ENCODE data around the gene TSPAN7. TPM values are rescaled to one million over a fixed set of nuclear protein-coding genes. Genes with fewer than 3 reads are reported as not detected.

TSPAN7 gene
- total RNA-seq, 2 donors from 2014 or later: 8.6 to 18.8 TPM

DNA sequence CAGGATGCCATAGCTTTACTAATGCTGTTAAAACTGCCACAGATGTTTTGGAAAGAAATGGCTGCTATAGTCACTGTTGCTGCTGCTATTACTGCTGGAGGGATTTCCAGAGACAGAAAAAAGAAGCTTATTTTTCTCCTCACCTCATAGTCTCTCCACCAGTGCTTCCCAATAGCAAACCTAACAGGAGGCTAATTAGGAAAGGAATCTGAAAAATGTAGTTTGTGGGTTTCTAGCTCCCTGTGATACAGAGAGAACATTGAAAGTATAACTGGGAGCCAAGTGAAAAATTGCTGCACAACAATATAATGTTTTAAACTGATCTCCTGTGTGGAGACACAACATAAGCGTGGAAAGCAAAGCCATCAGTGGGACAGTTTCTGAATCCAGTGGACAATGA is 8.6 kb upstream of the TSPAN7 start:
- WGBS, 2 donors: 85 to 100% methylated on average over 1 of the region's 1 CpG
- intact Hi-C loops (cut with DNase I): no loop called here

DNA sequence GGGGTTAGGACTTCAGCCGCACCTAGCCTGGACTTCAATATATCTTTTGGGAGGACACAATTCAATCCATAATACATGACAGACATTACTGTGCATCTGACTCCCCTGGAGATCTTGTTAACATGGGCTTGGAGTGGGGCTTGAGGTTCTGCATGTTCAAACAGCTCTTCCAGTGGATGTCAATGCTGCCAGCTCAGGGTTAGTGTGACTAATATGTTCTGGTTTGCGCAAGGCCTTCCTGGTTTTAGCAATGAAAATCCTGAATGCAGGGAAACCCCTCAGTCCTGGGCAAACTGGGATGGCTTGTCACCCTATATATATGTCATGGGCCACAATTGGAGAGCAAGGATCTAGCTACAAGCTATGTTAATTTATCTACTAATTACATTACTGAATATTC is 2.7 kb upstream of the TSPAN7 start:
- Histone ChIP-seq H3K36me3 (replicated peaks in 1 of 2; ENCODE audit: insufficient read depth in 1 of 2, low read depth in 2 of 2) (no peaks in the 10 kb centered on the region), H3K4me3 (no peak overlapping the region), H3K9me3 (no peaks in the 10 kb centered on the region), H3K27ac (no peak overlapping the region), H3K4me1 (peaks cover 5% of the 10 kb centered on the region), H3K27me3 (no peaks in the 10 kb centered on the region)
- no peak for DNase-seq
- WGBS, 2 donors: 100% methylated on average over 2 of the region's 2 CpGs
- no peak for ATAC-seq
- no peak for TF ChIP-seq POLR2A (IDR thresholded peaks at IDR 0.05)
- TF ChIP-seq, protein P1, sequence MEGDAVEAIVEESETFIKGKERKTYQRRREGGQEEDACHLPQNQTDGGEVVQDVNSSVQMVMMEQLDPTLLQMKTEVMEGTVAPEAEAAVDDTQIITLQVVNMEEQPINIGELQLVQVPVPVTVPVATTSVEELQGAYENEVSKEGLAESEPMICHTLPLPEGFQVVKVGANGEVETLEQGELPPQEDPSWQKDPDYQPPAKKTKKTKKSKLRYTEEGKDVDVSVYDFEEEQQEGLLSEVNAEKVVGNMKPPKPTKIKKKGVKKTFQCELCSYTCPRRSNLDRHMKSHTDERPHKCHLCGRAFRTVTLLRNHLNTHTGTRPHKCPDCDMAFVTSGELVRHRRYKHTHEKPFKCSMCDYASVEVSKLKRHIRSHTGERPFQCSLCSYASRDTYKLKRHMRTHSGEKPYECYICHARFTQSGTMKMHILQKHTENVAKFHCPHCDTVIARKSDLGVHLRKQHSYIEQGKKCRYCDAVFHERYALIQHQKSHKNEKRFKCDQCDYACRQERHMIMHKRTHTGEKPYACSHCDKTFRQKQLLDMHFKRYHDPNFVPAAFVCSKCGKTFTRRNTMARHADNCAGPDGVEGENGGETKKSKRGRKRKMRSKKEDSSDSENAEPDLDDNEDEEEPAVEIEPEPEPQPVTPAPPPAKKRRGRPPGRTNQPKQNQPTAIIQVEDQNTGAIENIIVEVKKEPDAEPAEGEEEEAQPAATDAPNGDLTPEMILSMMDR (IDR thresholded peaks at IDR 0.05): no peak
- intact Hi-C loops (cut with DNase I): no loop called here

More for the DNA sequence above, 8.6 kb upstream of the TSPAN7 start:
- DNase-seq (no peak), ATAC-seq (no peak)
- Histone ChIP-seq H3K9me3 (no peaks in the 10 kb centered on the region), H3K4me3 (no peak overlapping the region), H3K36me3 (replicated peaks in 1 of 2; ENCODE audit: insufficient read depth in 1 of 2, low read depth in 2 of 2) (no peaks in the 10 kb centered on the region), H3K27ac (no peak overlapping the region), H3K27me3 (no peaks in the 10 kb centered on the region), H3K4me1 (no peaks in the 10 kb centered on the region)
- no peak for TF ChIP-seq POLR2A (IDR thresholded peaks at IDR 0.05)
- TF ChIP-seq, protein P1 (IDR thresholded peaks at IDR 0.05): no peak

DNA sequence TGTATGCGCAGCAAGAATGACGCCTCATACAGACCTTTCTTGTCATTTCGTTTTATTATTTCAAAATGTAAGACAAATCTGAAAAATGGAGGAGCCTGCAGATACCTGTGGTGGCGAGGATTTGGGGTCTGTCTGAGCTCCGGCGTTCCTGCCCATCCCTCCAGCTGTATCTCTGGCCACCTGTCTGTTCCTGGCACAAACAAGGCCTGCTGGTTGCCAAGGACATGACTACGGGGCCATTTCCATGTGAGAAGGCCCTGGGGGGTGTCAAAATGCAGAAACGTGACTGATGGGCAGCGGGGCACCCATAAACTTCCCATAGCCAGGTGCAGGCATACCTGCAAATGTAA is 591 bp upstream of the TSPAN7 start:
- no peak for DNase-seq

DNA sequence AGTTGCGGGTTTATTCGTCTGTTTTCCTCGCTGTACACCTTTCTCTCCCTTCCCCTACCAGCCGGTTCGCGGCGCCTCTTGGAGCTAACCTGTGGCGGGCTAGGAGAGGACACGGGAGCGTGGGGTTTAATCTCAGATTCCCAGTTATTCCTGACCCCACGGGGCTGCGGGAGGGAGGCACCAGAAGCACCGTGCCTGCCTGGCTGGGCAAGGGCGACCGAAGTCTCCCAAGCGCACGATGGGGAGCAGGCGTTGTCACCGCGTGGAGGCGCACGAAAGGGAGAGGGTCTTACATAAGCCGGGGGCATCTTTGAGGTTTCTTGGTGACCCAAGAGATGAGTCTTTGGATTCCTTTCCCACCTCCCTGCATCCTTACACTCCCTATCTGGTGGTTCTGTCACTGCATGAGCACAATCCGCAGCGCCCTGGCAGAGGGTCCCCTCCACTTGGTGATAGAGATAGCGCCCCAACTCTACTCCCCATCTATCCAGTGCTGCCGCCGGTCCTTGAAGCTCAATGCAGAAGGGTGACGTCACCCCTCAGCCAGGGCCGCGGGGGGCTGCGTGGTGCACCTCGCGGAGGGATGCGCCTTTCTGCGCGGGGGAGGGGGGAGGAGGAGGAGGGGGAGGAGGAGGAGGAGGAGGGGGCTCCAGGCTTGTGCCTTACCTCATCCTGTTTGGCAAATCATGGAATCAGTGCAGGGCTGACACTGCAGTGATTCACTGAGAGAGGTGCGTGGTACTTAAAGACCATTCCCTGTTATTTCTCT is 793 bp downstream of the TSPAN7 start:
- intact Hi-C loops (cut with DNase I): no loop called here
- ATAC-seq: peak; percentile 22
- WGBS, 2 donors: 0% methylated on average over 1 to 32 of the region's 38 CpGs
- Histone ChIP-seq H3K27ac (peak overlapping the region in 2 of 4 donors; percentile 37 to 47), H3K27me3 (no peaks in the 10 kb centered on the region), H3K36me3 (replicated peaks in 1 of 2; ENCODE audit: insufficient read depth in 1 of 2, low read depth in 2 of 2) (no peaks in the 10 kb centered on the region), H3K9me3 (no peaks in the 10 kb centered on the region), H3K4me3 (peak overlapping the region in 1 of 2 donors; percentile 27), H3K4me1 (peaks cover 5% of the 10 kb centered on the region)
- peak; percentile 23 to 53 (median 28) for DNase-seq
- TF ChIP-seq, protein P1 (IDR thresholded peaks at IDR 0.05): no peak

More for the DNA sequence above, 591 bp upstream of the TSPAN7 start:
- WGBS, 2 donors: 43 to 50% methylated on average over 6 to 7 of the region's 9 CpGs
- intact Hi-C loops (cut with DNase I): no loop called here
- Histone ChIP-seq H3K9me3 (no peaks in the 10 kb centered on the region), H3K4me3 (no peak overlapping the region), H3K36me3 (replicated peaks in 1 of 2; ENCODE audit: insufficient read depth in 1 of 2, low read depth in 2 of 2) (no peaks in the 10 kb centered on the region), H3K4me1 (peaks cover 5% of the 10 kb centered on the region), H3K27me3 (no peaks in the 10 kb centered on the region), H3K27ac (peak overlapping the region in 1 of 4 donors; percentile 44)
- no peak for TF ChIP-seq POLR2A (IDR thresholded peaks at IDR 0.05)
- TF ChIP-seq, protein P1 (IDR thresholded peaks at IDR 0.05): no peak
- ATAC-seq: no peak

DNA sequence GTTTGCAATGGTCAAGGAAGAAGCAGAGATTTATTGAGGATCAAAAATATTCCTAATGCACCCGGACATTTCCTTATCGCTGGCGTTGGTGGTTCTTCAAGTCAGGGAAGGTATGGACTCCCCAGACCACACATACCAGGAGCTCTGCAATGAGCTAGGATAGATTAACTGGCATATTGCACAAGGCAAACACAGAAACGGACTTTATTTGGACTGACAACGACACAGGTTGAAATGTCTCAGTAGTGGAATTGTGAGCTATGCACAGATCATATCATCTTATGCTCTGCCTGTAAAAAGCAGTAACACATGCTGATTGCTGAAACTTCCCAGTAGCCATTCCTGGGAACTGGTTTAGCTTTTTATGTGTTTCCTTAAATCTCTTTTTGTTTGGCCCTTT is 1.7 kb downstream of the TSPAN7 start:
- no peak overlapping the region for H3K4me3 ChIP-seq
- H3K9me3 ChIP-seq: no peaks in the 10 kb centered on the region
- intact Hi-C loops (cut with DNase I): no loop called here
- H3K4me1 ChIP-seq: peaks cover 5% of the 10 kb centered on the region
- peak overlapping the region in 1 of 4 donors; percentile 3 for H3K27ac ChIP-seq
- no peak for ATAC-seq
- no peaks in the 10 kb centered on the region for H3K36me3 ChIP-seq (replicated peaks in 1 of 2; ENCODE audit: insufficient read depth in 1 of 2, low read depth in 2 of 2)
- 8 to 9% methylated on average over 5 of the region's 5 CpGs for WGBS, 2 donors
- no peaks in the 10 kb centered on the region for H3K27me3 ChIP-seq
- no peak for TF ChIP-seq POLR2A (IDR thresholded peaks at IDR 0.05)
- TF ChIP-seq, protein P1 (IDR thresholded peaks at IDR 0.05): no peak
- DNase-seq: no peak
